Renal cortical epithelial cell (primary cell): ENCODE results near the gene CAPZA1. TPM values are rescaled to one million over a fixed set of nuclear protein-coding genes. Genes with fewer than 3 reads are reported as not detected.

Experiments
- DNase-seq: peaks from one replicate; pipeline ENCODE4 v3.0.0-alpha.2; 2011; ENCODE audit warnings: low read depth
- total RNA-seq: library from RNA; depleted of rRNA; stranded (reverse); fragments of >200 nt; gene quantifications from 2 replicates; pipeline ENCODE4 v1.2.3, GENCODE V29; 2014

CAPZA1 gene
- total RNA-seq, 1 donor from 2014 or later = 236 TPM

DNA sequence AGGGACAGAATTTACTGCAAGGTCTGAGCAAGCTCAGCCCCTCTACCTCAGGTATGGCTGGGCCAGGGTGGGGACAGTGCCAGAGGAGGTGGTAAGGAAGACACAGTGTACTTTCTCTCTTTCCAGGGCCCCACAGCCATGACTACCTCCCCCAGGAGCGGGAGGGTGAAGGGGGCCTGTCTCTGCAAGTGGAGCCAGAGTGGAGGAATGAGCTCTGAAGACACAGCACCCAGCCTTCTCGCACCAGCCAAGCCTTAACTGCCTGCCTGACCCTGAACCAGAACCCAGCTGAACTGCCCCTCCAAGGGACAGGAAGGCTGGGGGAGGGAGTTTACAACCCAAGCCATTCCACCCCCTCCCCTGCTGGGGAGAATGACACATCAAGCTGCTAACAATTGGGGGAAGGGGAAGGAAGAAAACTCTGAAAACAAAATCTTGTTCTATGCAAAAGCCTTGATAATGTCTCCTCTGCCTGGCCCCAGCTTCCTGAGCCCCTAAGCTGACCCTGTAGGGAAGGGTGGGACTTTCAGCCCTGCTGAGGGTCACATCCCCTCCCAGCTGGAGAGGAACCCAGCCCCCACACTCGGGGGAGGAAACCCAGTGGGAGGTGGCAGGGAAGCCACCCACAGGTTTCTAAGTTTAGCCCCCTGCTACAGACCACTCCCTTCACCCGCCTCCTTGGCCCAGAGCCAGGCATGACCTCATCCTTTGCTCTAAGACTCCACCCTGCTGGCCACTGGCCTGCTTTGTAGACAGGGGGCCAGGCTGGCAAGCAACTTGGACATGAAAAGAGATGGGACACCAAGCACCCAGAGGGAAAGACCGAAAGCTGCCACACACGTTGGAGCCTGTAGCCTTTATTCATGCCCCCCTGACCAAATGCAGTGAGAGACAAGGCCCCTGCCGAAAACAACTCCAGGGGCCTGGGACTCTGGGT is 80.9 kb downstream of the CAPZA1 start:
- DNase-seq = peak; percentile 92

DNA sequence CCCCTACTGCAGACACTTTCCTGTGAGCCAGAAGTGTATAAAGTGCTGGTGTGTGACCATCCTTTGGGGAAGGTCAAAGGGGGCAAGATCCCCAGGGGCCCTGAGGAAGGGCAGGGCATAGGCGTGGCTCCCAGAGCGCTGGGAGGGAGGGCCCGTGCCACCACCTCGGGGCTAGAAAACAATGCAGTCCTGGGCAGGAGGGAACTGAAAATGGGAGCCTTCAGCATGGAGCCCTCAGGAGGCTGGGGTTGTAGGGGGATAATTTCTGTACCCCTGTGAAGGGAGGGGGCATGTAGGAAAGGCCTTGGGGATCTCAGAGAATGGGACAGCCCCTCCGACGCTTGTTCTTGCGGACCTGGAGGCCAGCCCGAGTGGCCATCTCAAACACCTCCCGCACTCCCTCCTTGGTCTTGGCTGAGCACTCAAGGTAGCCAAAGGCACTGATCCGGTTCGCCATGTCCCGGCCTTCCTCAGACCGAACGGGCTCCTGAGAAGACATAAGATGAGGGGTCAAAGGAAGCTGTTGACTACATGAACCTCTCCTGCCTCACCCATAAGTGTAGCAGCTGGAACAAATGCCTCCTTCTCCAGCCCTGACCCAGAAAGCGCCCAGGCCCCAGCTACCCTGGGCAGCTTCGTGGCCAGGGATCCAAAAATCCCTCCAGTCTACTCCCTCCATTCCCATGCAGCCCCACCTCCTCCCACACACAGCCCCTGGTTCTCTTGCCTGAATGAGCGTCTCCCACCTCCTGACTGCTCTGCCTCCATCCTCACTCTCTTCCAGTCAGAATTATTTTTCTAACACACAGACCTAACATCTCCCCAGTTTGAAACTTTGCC is 81.8 kb downstream of the CAPZA1 start:
- no peak for DNase-seq

DNA sequence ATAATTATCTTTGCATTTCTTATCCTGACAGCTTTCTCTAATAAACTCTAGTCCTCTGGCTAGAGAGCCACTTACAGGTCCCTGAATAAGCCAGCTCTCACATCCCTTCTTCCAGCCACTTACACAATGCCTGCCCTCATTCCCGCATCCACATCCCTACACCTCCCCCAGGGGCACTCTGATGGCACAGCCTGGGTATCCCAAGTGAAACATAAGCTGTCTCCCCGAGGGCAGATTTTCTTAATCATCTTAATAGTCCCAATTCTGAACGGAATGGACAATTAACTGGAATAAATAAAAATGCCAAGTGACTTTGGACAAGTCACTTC is 82.4 kb downstream of the CAPZA1 start:
- no peak for DNase-seq

DNA sequence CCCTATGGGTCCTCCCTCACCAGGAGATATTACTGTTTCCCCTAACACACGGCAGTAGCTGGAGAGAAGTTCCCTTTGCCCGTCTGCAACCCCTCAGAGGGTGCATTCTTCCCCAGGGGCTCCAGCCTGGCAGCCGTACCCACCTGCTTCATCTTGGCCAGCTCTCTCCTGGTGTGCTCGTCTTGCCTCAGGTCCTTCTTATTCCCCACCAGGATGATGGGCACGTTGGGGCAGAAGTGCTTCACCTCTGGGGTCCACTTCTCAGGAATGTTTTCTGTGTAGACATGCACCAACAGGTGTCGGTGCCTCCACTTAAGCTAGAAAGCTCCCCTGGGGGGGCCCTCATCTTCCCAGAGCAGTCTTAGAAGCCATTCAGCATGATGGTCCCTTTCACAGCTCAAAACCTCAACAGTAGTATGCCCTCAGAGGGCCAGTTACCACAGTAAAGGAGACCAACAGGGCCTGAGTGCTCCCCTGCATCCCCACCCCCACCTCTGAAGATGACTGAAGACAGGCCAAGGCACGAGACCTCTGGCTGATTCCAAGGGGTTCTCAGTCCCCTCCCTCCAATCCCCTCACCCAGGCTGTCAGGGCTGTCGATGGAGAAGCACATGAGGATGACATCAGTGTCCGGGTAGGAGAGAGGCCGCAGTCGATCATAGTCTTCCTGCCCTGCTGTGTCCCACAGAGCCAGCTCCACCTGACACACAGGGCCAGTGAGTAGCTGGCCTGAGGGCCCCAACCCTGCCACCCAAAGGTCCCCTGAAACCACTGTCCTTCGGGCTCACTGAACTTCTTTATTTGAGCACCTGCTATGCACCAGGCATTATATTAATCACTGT is 83.0 kb downstream of the CAPZA1 start:
- no peak for DNase-seq

DNA sequence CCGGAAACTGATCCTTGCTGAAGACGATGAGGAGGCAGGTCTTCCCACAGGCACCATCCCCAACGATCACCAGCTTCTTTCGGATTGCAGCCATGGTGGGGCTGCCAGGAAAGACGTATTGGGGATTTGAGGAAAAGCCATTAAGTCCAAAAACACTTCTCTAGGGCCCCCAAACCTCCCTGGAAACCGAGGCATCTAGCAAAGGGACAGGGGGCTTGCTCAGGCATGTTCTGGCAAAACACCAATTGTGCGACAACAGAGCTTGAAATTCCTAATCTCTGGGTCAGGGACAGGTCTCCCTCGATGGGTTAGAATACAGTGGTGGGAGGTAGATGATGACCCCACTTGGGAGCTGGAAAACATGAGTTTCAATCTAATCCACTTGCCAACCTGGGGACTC is 84.1 kb downstream of the CAPZA1 start:
- DNase-seq = no peak

DNA sequence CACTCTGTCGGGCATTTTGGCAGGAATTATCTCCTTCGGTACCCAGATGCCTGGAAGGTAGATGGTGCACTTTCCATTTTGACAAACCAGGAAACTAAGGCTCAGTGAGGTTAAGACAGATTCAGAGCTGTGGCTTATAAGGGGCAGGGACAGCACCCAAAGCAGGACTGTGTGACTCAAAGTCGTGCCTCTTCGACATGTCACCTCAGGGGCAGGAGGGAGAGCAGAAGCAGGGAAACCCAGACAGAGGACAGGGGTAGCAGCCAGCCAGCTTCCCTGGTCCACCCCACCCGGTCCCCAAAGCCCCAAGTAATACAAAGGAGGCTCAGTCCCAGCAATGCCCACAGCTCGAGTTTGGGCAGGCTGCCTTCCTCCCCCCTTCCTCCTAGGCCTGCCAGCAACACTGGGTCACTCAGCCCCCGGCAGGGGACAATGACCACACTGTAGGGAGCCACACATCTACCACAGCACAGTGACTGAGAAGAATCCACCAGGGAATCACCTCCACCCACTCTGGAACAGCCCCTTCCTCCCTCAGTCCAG is 84.8 kb downstream of the CAPZA1 start:
- DNase-seq = no peak

DNA sequence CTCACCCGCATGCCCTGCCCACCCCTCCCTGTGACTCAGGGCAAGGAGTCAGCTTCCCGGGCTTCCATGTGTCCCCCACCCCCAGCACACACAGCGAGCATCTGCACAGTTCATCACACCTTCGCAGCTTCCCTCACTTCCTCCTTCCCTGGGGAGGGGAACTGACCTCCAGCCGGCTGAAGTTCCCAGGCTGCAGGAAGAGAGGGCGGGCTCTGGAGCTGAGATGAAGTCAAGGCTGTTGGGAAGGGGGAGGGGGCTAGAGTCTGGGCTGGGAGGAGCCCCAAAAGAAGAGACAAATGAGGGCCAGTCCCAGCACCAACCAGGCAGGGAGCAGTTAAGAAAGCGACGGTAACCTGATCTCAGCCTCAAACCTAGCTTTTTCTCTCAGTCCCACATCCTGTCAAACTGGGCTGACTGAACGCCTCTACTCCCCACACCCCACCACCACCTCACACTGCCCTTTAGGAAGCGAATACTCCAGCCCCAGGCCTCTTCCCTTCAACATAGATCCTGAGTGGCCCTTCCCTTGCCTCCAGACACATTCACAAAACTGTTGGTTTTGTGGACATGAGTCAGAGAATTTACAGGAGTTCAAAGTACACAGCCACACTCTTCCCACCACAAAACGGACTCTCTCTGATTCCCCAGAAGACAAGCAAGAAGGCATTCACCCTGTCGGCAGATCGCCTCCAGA is 85.4 kb downstream of the CAPZA1 start:
- DNase-seq = peak; percentile 94

DNA sequence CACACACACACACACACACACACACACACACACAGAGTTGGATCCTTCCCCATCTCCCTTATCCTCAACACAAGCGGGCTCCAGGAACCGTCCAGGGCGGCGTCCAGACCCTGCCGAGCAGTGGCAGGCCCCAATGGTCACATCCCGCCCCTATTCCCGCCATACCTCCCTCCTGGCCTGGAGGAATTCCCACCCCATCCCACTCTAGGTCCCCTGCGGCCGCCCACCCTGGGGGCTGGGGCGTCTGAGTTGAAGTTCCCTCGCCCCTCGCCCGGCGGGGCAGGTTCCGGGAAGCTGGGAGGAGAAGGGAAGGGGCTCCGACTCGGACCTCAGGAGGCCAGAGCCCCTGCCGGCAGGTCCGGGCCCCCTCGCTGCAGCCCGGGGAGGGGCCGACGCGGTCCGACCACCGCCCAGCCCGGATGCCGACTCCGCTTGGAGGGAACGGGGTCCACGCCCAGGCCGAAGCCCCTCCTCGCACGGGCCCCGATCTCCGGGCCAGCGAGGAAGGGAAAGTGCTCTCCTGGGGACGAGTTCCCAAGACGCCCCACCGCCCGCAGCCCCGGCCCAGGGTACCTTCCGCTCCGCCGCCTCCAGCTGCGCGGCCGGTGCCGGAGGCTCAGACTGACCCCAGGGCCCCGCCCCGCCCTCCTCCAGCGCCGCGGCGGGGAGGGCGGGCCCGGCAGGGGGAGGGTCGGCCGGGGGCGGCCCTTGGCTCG is 87.0 kb downstream of the CAPZA1 start, which contains the start of gene RHOC:
RHOC (minus strand) TSS at position 623 of the 716 bp plus-strand sequence. CDS start 3,328 bp downstream, outside the sequence.
- DNase-seq = no peak

DNA sequence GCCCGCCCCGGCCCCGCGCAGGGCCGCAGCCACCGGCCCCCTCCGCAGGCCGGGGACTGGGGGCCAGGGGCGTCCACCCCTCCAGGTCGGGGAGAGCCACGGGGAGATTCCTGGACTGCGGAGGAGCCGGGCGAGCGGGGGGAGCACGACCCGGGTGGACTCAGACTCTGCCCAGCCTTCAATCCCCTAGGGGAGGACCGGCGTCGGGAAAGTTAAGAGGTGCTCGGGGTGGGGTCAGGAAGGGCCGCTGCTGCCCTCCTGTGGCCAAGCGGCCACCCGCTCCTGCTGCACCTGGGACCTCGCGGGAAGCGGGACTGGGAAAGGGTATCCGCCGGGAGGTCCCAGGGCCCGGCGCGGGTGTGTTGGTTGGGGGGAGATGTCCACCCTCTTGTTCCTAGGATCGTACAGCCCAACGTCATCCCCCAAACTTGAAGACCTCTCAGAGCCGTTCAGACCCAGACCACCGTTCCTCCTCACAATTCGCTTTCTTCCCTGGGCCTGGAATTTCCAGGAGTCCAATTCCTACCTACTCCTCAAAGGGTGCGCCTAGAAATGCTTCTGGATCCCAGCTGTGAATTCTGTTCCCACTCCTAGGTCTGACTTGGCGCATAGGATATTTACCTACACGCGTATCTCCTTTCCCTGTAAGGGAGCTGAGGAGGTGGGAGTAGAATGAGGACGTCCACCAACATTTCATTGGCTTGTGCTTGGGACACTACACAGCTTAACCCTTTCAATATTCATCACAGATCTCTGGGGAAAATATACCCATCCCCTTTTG is 87.8 kb downstream of the CAPZA1 start:
- peak; percentile 75 for DNase-seq

DNA sequence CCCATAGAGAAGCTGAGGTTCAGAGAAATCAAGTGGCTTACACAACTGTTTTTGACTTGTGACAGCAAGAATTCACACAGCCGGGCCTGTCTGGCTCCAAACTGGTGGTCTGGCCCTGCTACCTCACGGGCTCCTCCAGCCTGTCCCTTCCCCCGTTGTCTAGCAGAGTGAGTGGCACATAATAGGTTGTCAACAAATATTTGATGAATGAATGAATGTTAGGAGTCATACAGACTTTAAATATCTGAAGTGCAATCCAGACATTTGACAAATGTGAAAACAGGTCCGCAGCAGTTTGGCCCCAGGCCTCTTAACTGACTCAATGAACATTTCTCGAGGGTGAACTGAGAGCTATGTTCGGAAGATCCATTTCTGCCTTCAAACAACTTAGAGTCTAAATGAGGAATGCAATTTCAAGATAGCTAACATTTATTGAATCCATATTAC is 88.4 kb downstream of the CAPZA1 start:
- no peak for DNase-seq

DNA sequence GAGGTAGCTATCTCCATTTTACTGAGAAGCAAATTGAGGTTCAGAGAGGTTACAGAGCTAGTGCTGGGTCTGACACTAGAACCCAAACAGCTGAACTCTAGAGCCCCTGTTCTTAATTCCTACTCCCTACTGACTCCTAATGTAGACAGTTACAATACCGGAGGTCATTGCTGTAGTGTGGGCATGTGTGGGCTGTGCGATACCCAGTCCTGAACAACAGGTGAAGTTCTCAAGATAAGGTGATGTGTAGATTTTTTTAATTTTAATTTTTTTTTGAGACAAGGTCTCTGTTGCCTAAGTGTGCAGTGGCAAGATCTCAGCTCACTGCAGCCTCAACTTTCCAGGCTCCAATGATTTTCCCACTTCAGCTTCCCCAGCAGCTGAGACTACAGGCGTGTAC is 88.9 kb downstream of the CAPZA1 start:
- DNase-seq = no peak

DNA sequence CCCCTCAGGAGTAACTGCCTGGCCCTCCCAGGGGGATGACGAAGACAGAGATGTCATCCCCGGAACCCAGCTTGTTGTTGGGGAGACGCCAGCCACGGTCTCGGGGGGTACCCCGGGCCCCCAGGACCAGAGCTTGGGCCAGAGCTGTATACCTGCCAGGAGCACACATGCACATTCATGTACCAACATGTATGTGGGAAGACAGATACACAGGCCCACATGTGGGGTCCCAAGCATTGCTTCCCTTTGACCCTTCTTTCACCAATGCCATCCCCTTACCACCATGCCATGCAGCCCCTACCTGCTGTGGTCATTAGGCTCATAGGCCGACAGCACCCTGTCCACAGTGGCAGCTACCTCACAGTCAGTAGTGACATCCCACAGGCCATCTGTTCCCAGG is 90.5 kb downstream of the CAPZA1 start:
- no peak for DNase-seq

DNA sequence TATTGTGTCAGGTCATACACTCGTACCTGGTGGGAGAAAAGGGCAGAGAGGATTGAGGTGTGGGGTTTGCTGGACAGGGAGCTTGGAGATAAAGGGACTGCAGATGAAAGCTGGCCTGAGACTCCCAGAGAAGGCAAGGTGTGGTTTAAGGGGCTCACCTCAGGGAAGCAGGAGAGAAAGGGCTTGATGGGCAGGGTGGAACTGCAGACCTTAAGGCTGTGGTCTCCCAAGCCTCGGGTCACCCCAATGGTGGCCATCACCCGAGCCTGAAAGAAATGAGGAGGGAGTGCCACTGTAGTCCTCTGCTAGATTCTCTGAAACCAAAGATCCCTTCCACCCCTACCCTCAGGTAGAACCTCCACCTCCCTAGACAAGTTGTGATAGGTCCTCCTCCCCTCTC is 91.0 kb downstream of the CAPZA1 start:
- DNase-seq = no peak

DNA sequence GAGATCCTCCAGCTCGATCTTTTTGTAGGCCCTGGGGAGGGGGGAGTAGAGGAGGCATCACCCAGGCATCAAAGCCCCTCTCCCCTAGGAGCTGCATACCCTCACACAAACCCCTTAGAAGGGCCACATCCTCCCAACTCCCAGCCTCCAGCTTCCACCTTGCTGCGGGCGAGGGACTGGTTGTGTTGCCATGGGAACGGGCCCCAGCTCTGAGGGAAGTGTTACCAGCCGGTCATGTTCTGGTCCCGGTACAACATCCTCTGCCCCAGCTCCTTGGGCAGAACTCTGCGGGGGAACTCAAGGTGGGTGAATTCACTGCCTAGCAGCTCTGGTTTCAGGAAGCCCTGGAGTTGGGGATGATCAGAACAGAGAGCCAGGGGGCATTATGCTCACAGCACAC is 91.4 kb downstream of the CAPZA1 start:
- no peak for DNase-seq

DNA sequence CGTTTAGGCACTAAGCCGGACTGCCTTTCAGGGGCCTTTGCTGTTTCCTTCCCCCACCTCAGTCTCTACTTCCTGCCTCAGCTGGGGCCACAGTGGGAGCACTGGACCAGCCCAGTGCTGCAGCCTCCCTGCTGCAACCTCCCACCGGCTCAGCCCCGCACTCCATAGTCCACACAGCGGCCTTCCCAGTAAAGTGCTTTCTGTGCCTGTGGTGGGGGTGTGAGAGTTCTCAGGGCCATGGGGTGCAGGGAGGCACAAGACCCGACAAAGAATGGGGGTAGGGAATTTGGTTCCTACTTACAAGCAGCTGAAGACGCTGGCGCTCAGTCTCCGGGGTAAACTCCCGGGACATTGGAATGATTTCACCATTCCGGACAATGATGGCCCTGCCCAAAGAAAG is 92.0 kb downstream of the CAPZA1 start:
- no peak for DNase-seq

DNA sequence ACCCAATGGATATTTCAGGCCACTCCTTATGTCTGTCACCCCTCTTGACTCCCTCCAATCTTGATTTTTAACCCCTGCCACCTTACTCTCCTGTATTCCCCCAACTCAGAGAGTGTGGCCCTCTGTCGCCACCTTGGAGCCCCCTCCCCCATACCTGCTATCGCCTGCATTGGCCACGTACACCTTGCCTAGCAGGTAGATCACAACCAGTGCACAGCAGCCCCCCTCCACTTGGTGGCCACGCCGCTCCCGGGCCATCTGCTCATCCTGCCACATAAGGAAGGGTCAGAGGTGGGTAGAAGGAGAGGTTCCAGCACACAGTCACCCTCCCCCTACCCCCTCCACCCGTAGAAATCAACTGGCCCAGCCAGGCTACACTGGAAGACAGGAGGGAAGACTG is 92.6 kb downstream of the CAPZA1 start:
- no peak for DNase-seq

DNA sequence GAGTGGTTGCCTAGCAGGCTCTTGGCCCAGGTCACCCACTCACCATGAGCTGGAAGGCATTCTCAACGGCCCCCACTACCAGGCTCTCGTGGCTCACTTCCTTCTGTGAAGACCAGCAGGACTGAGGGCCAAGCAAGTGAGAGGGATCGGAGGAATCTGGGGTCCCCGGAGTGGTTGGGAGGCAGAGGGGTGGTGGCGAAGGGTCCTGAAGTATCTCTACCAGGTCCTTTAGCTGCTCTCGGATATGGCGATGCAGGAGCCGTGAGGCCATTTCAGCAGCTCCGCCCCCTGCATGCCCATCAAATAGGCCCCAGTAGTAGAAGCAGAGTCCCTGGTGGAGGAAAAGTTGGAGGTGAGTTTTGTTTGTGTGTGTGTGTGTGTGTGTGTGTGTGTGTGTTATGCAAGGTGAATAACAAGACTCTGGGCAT is 93.1 kb downstream of the CAPZA1 start:
- DNase-seq = no peak

DNA sequence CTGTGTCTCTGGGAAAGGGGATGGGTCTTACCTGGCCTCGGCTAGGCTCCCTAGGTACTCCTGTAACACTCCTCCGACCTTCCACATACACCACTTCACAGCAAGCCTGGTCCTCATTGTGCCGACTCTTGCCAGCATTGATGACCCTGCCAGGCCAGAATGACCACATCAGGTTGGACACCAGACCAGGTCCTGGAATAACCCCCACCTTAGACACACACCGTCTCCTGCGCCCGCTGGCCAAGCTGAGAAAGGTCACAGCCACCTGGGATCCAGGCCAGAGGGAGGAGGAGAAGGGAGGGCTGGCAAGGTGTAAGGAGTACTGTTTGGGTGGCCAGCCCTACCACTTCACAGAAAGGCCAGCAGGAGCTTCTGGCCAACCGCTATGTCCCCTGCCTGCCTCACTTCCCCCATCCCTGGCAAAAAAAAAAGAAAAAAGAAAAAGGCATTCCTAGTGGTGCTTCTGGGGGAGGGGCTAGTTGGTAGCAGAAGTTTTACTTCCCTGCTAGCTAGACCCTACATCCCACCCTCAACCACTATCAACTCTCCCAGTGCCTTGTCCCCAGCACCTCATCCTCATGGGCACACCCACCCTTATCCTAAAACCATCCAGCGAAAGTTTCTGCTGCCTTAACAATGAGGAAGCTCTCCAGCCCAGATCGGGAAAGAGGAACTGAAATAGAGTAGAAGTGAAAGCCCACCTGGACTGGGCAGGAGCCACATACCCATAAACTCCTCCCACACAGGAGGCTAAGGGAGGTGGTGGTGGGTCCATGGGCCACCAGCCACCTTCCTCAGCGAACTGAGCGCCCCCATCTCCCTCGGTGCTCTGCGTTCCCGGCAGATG is 94.1 kb downstream of the CAPZA1 start:
- no peak for DNase-seq
